Measurements from ENCODE around the gene SH2B3.
A peak's percentile ranks its signal among the peaks of the same experiment; 100 is the strongest.
"Not testable (repeated sequence)": the region's sequence is repeated elsewhere in the genome, so short reads cannot be mapped to it uniquely, and the experiment has no call there.

Gene SH2B3

GRCh38 chr12:111445726-111446581 lies 40.2 kb downstream of the SH2B3 start:
- peak; percentile 55 for DNase-seq

- DNase-seq = no peak
These were observed 41.2 kb downstream of the SH2B3 start for GRCh38 chr12:111446631-111447570.

GRCh38 chr12:111447571-111448265 lies 42.0 kb downstream of the SH2B3 start:
- DNase-seq = no peak

GRCh38 chr12:111448266-111448830 lies 42.6 kb downstream of the SH2B3 start:
- DNase-seq = no peak

- DNase-seq = no peak
These were observed 43.4 kb downstream of the SH2B3 start for GRCh38 chr12:111448846-111449790.

- DNase-seq = no peak
These were observed 45.0 kb downstream of the SH2B3 start for GRCh38 chr12:111450676-111451075.

- DNase-seq = no peak
These were observed 45.5 kb downstream of the SH2B3 start for GRCh38 chr12:111451232-111451631.

GRCh38 chr12:111451649-111452129 lies 46.0 kb downstream of the SH2B3 start:
- peak; percentile 59 for DNase-seq

- no peak for DNase-seq
These were observed 47.6 kb downstream of the SH2B3 start for GRCh38 chr12:111453071-111453989.

GRCh38 chr12:111454311-111454710 lies 48.6 kb downstream of the SH2B3 start:
- DNase-seq = no peak

GRCh38 chr12:111454716-111455447 lies 49.2 kb downstream of the SH2B3 start:
- no peak for DNase-seq

GRCh38 chr12:111455448-111456320 lies 50.0 kb downstream of the SH2B3 start:
- DNase-seq = peak; percentile 64

- DNase-seq = no peak
These were observed 51.3 kb downstream of the SH2B3 start for GRCh38 chr12:111457071-111457470.

GRCh38 chr12:111457577-111457976 lies 51.9 kb downstream of the SH2B3 start:
- DNase-seq = no peak

GRCh38 chr12:111458546-111459172 lies 52.9 kb downstream of the SH2B3 start:
- DNase-seq = no peak

GRCh38 chr12:111460111-111460510 lies 54.4 kb downstream of the SH2B3 start:
- not testable (repeated sequence) for DNase-seq

GRCh38 chr12:111462210-111462769 lies 56.6 kb downstream of the SH2B3 start:
- peak; percentile 87 for DNase-seq

All from fibroblast of upper back skin (primary cell).